H9 (cell line): ENCODE measurements around the gene PPP1R9A. TPM values are rescaled to one million over a fixed set of nuclear protein-coding genes. Genes with fewer than 3 reads are reported as not detected.

Experiments used
- DNase-seq: peaks from one replicate; pipeline ENCODE4 v3.0.0-alpha.2; 2017
- H2AFZ ChIP-seq: one replicate; pipeline ENCODE4 v1.6.1; 2013; ENCODE audit warnings: mild to moderate bottlenecking, low read length, control low read depth, moderate library complexity
- H2AK5ac ChIP-seq: 2 replicates; pipeline ENCODE4 v1.6.1; 2013; ENCODE audit warnings: low read length, control low read depth, mixed read lengths; ENCODE audit not compliant: insufficient read length
- H2BK120ac ChIP-seq: one replicate; pipeline ENCODE4 v1.6.1; 2013; ENCODE audit warnings: low read depth, mild to moderate bottlenecking, low read length, control low read depth, inconsistent platforms; ENCODE audit not compliant: poor library complexity, severe bottlenecking
- H2BK12ac ChIP-seq: 2 replicates; pipeline ENCODE4 v1.6.1; 2013; ENCODE audit warnings: low read length, control low read depth, mixed read lengths, low read depth; ENCODE audit not compliant: insufficient read length
- H2BK15ac ChIP-seq: 2 replicates; pipeline ENCODE4 v1.6.1; 2013; ENCODE audit warnings: low read depth, low read length, control low read depth
- H2BK20ac ChIP-seq: one replicate; pipeline ENCODE4 v1.6.1; 2013; ENCODE audit warnings: low read depth, mild to moderate bottlenecking, low read length, control low read depth, inconsistent platforms; ENCODE audit not compliant: poor library complexity, severe bottlenecking
- H2BK5ac ChIP-seq: 2 replicates; pipeline ENCODE4 v1.6.1; 2013; ENCODE audit warnings: low read length, control low read depth, mixed read lengths; ENCODE audit not compliant: insufficient read length
- H3K14ac ChIP-seq: 2 replicates; pipeline ENCODE4 v1.6.1; 2013; ENCODE audit warnings: low read length, control low read depth; ENCODE audit not compliant: insufficient read depth
- H3K18ac ChIP-seq: 2 replicates; pipeline ENCODE4 v1.6.1; 2013; ENCODE audit warnings: low read depth, mild to moderate bottlenecking, mixed read lengths, low read length, control low read depth; ENCODE audit not compliant: insufficient read length
- H3K23ac ChIP-seq: 2 replicates; pipeline ENCODE4 v1.6.1; 2013; ENCODE audit warnings: low read length, control low read depth, mixed read lengths, low read depth; ENCODE audit not compliant: insufficient read length
- H3K23me2 ChIP-seq: 2 replicates; pipeline ENCODE4 v1.6.1; 2013; ENCODE audit warnings: low read depth, mild to moderate bottlenecking, mixed read lengths, low read length, control low read depth; ENCODE audit not compliant: insufficient read length, poor library complexity, severe bottlenecking
- H3K27ac ChIP-seq: 2 replicates; pipeline ENCODE4 v1.5.1; 2013; ENCODE audit warnings: low read length, control low read depth, mixed read lengths, low read depth; ENCODE audit not compliant: insufficient read length
- H3K27me3 ChIP-seq: 2 replicates; pipeline ENCODE4 v1.6.1; 2013; ENCODE audit warnings: low read length, control low read depth, inconsistent platforms; ENCODE audit not compliant: insufficient read depth
- H3K4ac ChIP-seq: 2 replicates; pipeline ENCODE4 v1.6.1; 2013; ENCODE audit warnings: low read depth, mild to moderate bottlenecking, control low read depth, inconsistent platforms, low read length, moderate library complexity
- H3K4me1 ChIP-seq: 2 replicates; pipeline ENCODE4 v1.6.1; 2013; ENCODE audit warnings: low read length, control low read depth, inconsistent platforms; ENCODE audit not compliant: insufficient read depth
- H3K4me2 ChIP-seq: 2 replicates; pipeline ENCODE4 v1.6.1; 2013; ENCODE audit warnings: low read length, control low read depth, mixed read lengths; ENCODE audit not compliant: insufficient read length, insufficient read depth
- H3K56ac ChIP-seq: 2 replicates; pipeline ENCODE4 v1.6.1; 2013; ENCODE audit warnings: low read depth, mild to moderate bottlenecking, mixed read lengths, low read length, control low read depth; ENCODE audit not compliant: insufficient read length
- H3K79me1 ChIP-seq: 2 replicates; pipeline ENCODE4 v1.6.1; 2013; ENCODE audit warnings: low read depth, mild to moderate bottlenecking, moderate library complexity, low read length, control low read depth, inconsistent platforms; ENCODE audit not compliant: insufficient read depth, poor library complexity, severe bottlenecking
- H3K79me2 ChIP-seq: 2 replicates; pipeline ENCODE4 v1.6.1; 2013; ENCODE audit warnings: low read length, control low read depth, inconsistent platforms; ENCODE audit not compliant: insufficient read depth
- H3K9ac ChIP-seq: 2 replicates; pipeline ENCODE4 v1.6.1; 2013; ENCODE audit warnings: low read length, control low read depth, mixed read lengths; ENCODE audit not compliant: insufficient read length; ENCODE audit errors: extremely low read depth
- H3K9me3 ChIP-seq: one replicate; pipeline ENCODE4 v1.6.1; 2013; ENCODE audit warnings: low read depth, low read length, inconsistent platforms; ENCODE audit not compliant: control insufficient read depth
- H3T11ph ChIP-seq: one replicate; pipeline ENCODE4 v1.6.1; 2013; ENCODE audit warnings: mild to moderate bottlenecking, low read length, control low read depth, inconsistent platforms
- H4K20me1 ChIP-seq: one replicate; pipeline ENCODE4 v1.6.1; 2013; ENCODE audit not compliant: control insufficient read depth, insufficient read length, insufficient read depth
- H4K5ac ChIP-seq: 2 replicates; pipeline ENCODE4 v1.6.1; 2013; ENCODE audit warnings: low read depth, mild to moderate bottlenecking, mixed read lengths, low read length, control low read depth; ENCODE audit not compliant: insufficient read length
- H4K8ac ChIP-seq: replicated peaks from 2 replicates; pipeline ENCODE4 v1.6.1; 2013; ENCODE audit warnings: low read length, control low read depth, mixed read lengths, low read depth; ENCODE audit not compliant: insufficient read length
- H4K91ac ChIP-seq: 2 replicates; pipeline ENCODE4 v1.6.1; 2013; ENCODE audit warnings: low read depth, mild to moderate bottlenecking, moderate library complexity, mixed read lengths, low read length, control low read depth; ENCODE audit not compliant: insufficient read length
- H3K27ac Mint-ChIP-seq, 3 experiments: 2 replicates in 2 of 3; 3 replicates in 1 of 3; pipeline ENCODE4 v1.8.0; 2020 to 2021; ENCODE audit warnings: mixed read lengths in 3 of 3, mild to moderate bottlenecking in 1 of 3, moderate library complexity in 1 of 3
- H3K27me3 Mint-ChIP-seq: 2 replicates; pipeline ENCODE4 v1.8.0; 2021; ENCODE audit warnings: low read depth, mild to moderate bottlenecking, moderate library complexity, mixed read lengths
- H3K36me3 Mint-ChIP-seq, 3 experiments: 2 replicates in 2 of 3; 3 replicates in 1 of 3; pipeline ENCODE4 v1.8.0; 2020 to 2021; ENCODE audit warnings: low read depth in 3 of 3, mixed read lengths in 3 of 3; ENCODE audit not compliant: insufficient read depth in 1 of 3
- H3K4me1 Mint-ChIP-seq, 2 experiments: 2 replicates each; pipeline ENCODE4 v1.8.0; 2020; ENCODE audit warnings: mixed read lengths in 2 of 2
- H3K4me3 Mint-ChIP-seq, 2 experiments: 2 replicates in 1 of 2; 3 replicates in 1 of 2; pipeline ENCODE4 v1.8.0; 2020 to 2021; ENCODE audit warnings: mild to moderate bottlenecking in 2 of 2, mixed read lengths in 2 of 2, moderate library complexity in 1 of 2
- H3K9me3 Mint-ChIP-seq, 2 experiments: 2 replicates in 1 of 2; 3 replicates in 1 of 2; pipeline ENCODE4 v1.8.0; 2020; ENCODE audit warnings: mild to moderate bottlenecking in 2 of 2, mixed read lengths in 2 of 2, moderate library complexity in 1 of 2
- CTCF ChIP-seq: fragments of 200-600 bp; sonication (generic); conservative IDR thresholded peaks from 3 replicates; pipeline ENCODE4 v1.8.0; 2021; ENCODE audit warnings: antibody characterized with exemption, mild to moderate bottlenecking
- total RNA-seq: library from RNA; stranded (reverse); gene quantifications from 2 replicates; pipeline ENCODE4 v1.2.1, GENCODE V29; 2021

PPP1R9A gene
- total RNA-seq, 1 experiment from 2014 or later: 17.0 TPM

GRCh38 chr7:95295397-95295796, 388.0 kb downstream of the PPP1R9A start:
- Histone ChIP-seq H2BK20ac (no peak overlapping the region), H2BK120ac (no peak overlapping the region), H3K56ac (no peak overlapping the region), H3K4me1 (no peaks in the 10 kb centered on the region), H3K27me3 (no peaks in the 10 kb centered on the region), H3K23me2 (no peaks in the 10 kb centered on the region), H2AFZ (no peak overlapping the region), H3K79me1 (no peaks in the 10 kb centered on the region), H4K91ac (no peak overlapping the region), H3T11ph (no peak overlapping the region), H3K79me2 (no peaks in the 10 kb centered on the region), H4K5ac (no peak overlapping the region), H3K4ac (no peak overlapping the region), H3K4me2 (no peak overlapping the region), H4K8ac (no peak overlapping the region), H3K23ac (no peak overlapping the region), H3K9me3 (no peaks in the 10 kb centered on the region), H2AK5ac (no peak overlapping the region), H3K9ac (no peak overlapping the region), H2BK12ac (no peak overlapping the region), H3K27ac (no peak overlapping the region), H2BK5ac (no peak overlapping the region), H2BK15ac (no peak overlapping the region), H3K18ac (no peak overlapping the region), H3K14ac (no peak overlapping the region), H4K20me1 (no peaks in the 10 kb centered on the region)
- H3K27me3 Mint-ChIP-seq: no peaks in the 10 kb centered on the region
- no peak overlapping the region for H3K4me3 Mint-ChIP-seq
- H3K9me3 Mint-ChIP-seq: no peaks in the 10 kb centered on the region
- peaks cover 0 to 8% of the 10 kb centered on the region in 2 experiments; a peak in 2 of 4 replicates for H3K4me1 Mint-ChIP-seq
- TF ChIP-seq CTCF: no peak
- H3K27ac Mint-ChIP-seq: no peak overlapping the region
- H3K36me3 Mint-ChIP-seq: peaks cover 0 to 4% (median 3%) of the 10 kb centered on the region in 3 experiments; a peak in 4 of 7 replicates
- no peak for DNase-seq
